ENCODE data around the gene SKOR2. TPM values are rescaled to one million over a fixed set of nuclear protein-coding genes. Genes with fewer than 3 reads are reported as not detected.

Gene SKOR2
- total RNA-seq, 2 donors from 2014 or later = not detected

- Histone ChIP-seq H3K27me3 (no peaks in the 10 kb centered on the region), H3K27ac (no peak overlapping the region), H3K4me1 (peaks cover 4% of the 10 kb centered on the region), H3K4me3 (no peak overlapping the region), H3K9me3 (no peaks in the 10 kb centered on the region), H3K36me3 (replicated peaks in 1 of 2; ENCODE audit: insufficient read depth in 1 of 2, low read depth in 2 of 2) (no peaks in the 10 kb centered on the region)
- ATAC-seq (no peak), DNase-seq (no peak)
- intact Hi-C loops (cut with DNase I) = no loop called here
- TF ChIP-seq POLR2A (IDR thresholded peaks at IDR 0.05) (no peak), CTCF (IDR thresholded peaks at IDR 0.05) (no peak)
- WGBS, 2 donors = 14 to 22% methylated on average over 7 of the region's 7 CpGs
Measured at GRCh38 chr18:47287911-47288585, 36.6 kb upstream of the SKOR2 start.

GRCh38 chr18:47286776-47287410 is 35.4 kb upstream of the SKOR2 start:
- TF ChIP-seq POLR2A (IDR thresholded peaks at IDR 0.05) (no peak), CTCF (IDR thresholded peaks at IDR 0.05) (no peak)
- no peak for DNase-seq
- 66 to 70% methylated on average over 4 of the region's 4 CpGs for WGBS, 2 donors
- Histone ChIP-seq H3K27me3 (no peaks in the 10 kb centered on the region), H3K9me3 (no peaks in the 10 kb centered on the region), H3K27ac (no peak overlapping the region), H3K4me1 (peaks cover 4% of the 10 kb centered on the region), H3K36me3 (replicated peaks in 1 of 2; ENCODE audit: insufficient read depth in 1 of 2, low read depth in 2 of 2) (no peaks in the 10 kb centered on the region), H3K4me3 (no peak overlapping the region)
- intact Hi-C loops (cut with DNase I) = no loop called here
- ATAC-seq = no peak

GRCh38 chr18:47285456-47285855 is 34.0 kb upstream of the SKOR2 start:
- Histone ChIP-seq H3K9me3 (no peaks in the 10 kb centered on the region), H3K4me3 (no peak overlapping the region), H3K36me3 (replicated peaks in 1 of 2; ENCODE audit: insufficient read depth in 1 of 2, low read depth in 2 of 2) (no peaks in the 10 kb centered on the region), H3K4me1 (peaks cover 4% of the 10 kb centered on the region), H3K27me3 (no peaks in the 10 kb centered on the region), H3K27ac (no peak overlapping the region)
- TF ChIP-seq CTCF (IDR thresholded peaks at IDR 0.05) = no peak
- no peak for ATAC-seq
- 46 to 53% methylated on average over 7 of the region's 7 CpGs for WGBS, 2 donors
- intact Hi-C loops (cut with DNase I) = no loop called here
- no peak for DNase-seq

GRCh38 chr18:47284721-47285395 is 33.4 kb upstream of the SKOR2 start:
- H3K9me3 ChIP-seq = no peaks in the 10 kb centered on the region
- no peak for DNase-seq
- no peak for TF ChIP-seq CTCF (IDR thresholded peaks at IDR 0.05)
- TF ChIP-seq POLR2A (IDR thresholded peaks at IDR 0.05) = no peak
- ATAC-seq = no peak
- no peak overlapping the region for H3K27ac ChIP-seq
- H3K36me3 ChIP-seq (replicated peaks in 1 of 2; ENCODE audit: insufficient read depth in 1 of 2, low read depth in 2 of 2) = no peaks in the 10 kb centered on the region
- H3K4me3 ChIP-seq = no peak overlapping the region
- H3K27me3 ChIP-seq = no peaks in the 10 kb centered on the region
- 54 to 58% methylated on average over 6 of the region's 6 CpGs for WGBS, 2 donors
- intact Hi-C loops (cut with DNase I) = no loop called here
- peaks cover 4% of the 10 kb centered on the region for H3K4me1 ChIP-seq
